ENCODE data around the gene MELK. TPM values are rescaled to one million over a fixed set of nuclear protein-coding genes. Genes with fewer than 3 reads are reported as not detected.

The MELK gene
- total and polyA plus RNA-seq, 3 donors from 2014 or later: 15.2 to 19.2 (median 18.8) TPM

DNA sequence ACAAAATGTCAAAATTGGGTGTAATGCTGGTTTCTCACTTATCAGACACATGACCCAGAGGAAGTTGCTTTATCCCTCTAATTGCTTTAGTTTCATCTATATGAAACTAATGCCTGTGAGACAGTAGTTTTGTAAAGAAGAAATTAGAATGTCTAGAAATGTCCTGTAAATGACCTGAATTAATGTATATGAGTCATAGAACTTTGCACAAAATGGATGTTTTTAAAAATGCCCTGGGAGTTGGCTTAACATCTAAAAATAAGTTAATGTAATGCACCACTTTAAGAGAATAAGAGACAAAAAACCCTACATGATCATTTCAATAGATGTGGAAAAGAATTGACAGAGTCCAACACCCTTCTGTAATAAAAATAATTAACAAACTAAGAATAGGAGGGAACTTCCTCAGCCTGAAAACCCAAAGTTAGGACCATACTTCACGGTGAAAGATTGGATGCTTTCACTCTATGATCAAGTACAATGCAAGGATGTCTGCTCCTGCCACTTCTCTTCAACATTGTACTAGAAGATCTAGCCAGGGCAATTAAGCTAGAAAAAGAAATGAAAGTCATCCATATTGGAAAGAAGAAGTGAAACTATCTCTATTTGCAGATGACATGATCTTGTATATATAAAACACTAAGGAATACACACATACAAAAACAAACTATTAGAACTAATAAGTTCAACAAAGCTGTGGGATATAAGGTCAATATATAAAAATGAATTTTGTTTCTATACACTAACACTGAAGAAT lies 117.9 kb downstream of the MELK start:
- DNase-seq: no peak
- Histone ChIP-seq H3K4me1 (no peaks in the 10 kb centered on the region), H3K27ac (no peak overlapping the region), H3K9me3 (no peaks in the 10 kb centered on the region), H3K4me3 (no peak overlapping the region), H3K36me3 (ENCODE audit: low read depth, missing control alignments) (no peaks in the 10 kb centered on the region), H3K27me3 (no peaks in the 10 kb centered on the region)
- WGBS, 2 donors: 78% methylated on average over 1 of the region's 1 CpG
- intact Hi-C loops (cut with DNase I; ENCODE audit: low total_unique reads): no loop called here
- TF ChIP-seq, protein P1, sequence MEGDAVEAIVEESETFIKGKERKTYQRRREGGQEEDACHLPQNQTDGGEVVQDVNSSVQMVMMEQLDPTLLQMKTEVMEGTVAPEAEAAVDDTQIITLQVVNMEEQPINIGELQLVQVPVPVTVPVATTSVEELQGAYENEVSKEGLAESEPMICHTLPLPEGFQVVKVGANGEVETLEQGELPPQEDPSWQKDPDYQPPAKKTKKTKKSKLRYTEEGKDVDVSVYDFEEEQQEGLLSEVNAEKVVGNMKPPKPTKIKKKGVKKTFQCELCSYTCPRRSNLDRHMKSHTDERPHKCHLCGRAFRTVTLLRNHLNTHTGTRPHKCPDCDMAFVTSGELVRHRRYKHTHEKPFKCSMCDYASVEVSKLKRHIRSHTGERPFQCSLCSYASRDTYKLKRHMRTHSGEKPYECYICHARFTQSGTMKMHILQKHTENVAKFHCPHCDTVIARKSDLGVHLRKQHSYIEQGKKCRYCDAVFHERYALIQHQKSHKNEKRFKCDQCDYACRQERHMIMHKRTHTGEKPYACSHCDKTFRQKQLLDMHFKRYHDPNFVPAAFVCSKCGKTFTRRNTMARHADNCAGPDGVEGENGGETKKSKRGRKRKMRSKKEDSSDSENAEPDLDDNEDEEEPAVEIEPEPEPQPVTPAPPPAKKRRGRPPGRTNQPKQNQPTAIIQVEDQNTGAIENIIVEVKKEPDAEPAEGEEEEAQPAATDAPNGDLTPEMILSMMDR (IDR thresholded peaks at IDR 0.05): no peak
- no peak for TF ChIP-seq POLR2A (IDR thresholded peaks at IDR 0.05)

DNA sequence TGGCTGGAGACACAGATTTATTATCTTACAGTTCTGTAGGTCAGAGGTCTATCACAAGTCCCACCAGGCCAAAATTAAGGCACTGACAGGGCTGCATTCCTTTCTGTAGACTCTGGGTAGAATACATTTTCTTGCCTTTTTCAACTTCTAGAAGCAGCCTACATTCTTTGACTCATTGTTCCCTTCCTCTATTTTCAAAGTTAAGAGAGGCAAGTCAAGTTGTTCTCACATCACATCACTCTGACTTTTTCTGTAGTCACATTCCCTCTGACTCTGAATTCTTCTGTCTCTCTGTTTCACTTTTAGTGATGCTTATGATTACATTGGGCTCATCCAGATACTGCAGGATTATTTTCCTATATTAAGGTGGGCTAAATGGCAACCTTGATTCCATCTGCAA lies 119.0 kb downstream of the MELK start:
- DNase-seq: no peak
- no peaks in the 10 kb centered on the region for H3K9me3 ChIP-seq
- no peaks in the 10 kb centered on the region for H3K36me3 ChIP-seq (ENCODE audit: low read depth, missing control alignments)
- H3K27ac ChIP-seq: no peak overlapping the region
- no peaks in the 10 kb centered on the region for H3K4me1 ChIP-seq
- no peak for TF ChIP-seq POLR2A (IDR thresholded peaks at IDR 0.05)
- TF ChIP-seq, protein P1 (IDR thresholded peaks at IDR 0.05): no peak
- H3K27me3 ChIP-seq: no peaks in the 10 kb centered on the region
- H3K4me3 ChIP-seq: no peak overlapping the region
- intact Hi-C loops (cut with DNase I; ENCODE audit: low total_unique reads): no loop called here

DNA sequence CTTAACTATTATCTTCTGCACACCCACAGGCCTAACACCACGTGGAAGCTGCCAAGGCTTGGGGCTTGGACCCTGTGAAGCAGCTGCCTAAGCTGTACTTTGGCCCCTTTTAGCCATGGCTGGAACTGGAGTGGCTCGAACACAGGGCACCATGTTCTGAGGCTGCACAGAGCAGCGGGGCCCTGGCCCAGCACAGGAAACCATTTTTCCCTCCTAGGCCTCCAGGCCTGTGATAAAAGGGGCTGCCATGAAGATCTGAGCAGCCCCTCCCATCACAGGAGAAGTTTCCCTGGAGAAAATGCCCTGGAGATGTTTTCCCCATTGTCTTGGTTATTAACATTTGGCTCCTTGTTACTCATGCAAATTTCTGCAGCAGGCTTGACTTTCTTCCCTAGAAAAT lies 126.3 kb downstream of the MELK start:
- no peak overlapping the region for H3K4me3 ChIP-seq
- intact Hi-C loops (cut with DNase I; ENCODE audit: low total_unique reads): no loop called here
- no peaks in the 10 kb centered on the region for H3K36me3 ChIP-seq (ENCODE audit: low read depth, missing control alignments)
- 78 to 82% methylated on average over 3 of the region's 3 CpGs for WGBS, 2 donors
- no peaks in the 10 kb centered on the region for H3K9me3 ChIP-seq
- H3K4me1 ChIP-seq: no peaks in the 10 kb centered on the region
- H3K27me3 ChIP-seq: no peaks in the 10 kb centered on the region
- TF ChIP-seq, protein P1 (IDR thresholded peaks at IDR 0.05): no peak
- TF ChIP-seq POLR2A (IDR thresholded peaks at IDR 0.05): no peak
- DNase-seq: no peak
- no peak overlapping the region for H3K27ac ChIP-seq

DNA sequence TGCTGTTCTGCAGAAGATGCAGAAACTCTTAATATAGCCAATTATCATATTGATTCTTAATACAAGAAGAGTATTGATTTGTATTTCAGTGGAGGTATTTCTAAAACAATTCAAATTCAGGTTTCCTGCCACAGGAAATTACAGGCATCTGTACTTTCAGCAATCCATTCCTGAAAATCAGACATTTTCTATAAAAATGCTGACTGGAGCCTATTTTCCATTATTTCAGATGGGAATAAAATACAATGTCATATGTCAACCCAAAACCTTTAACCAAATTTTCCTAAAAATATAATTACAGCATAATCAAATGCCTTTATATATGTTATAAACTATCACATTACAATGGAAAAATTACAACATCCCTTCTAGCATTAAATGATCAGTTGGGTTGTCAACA lies 131.5 kb downstream of the MELK start:
- Histone ChIP-seq H3K4me3 (no peak overlapping the region), H3K4me1 (no peaks in the 10 kb centered on the region), H3K36me3 (ENCODE audit: low read depth, missing control alignments) (no peaks in the 10 kb centered on the region), H3K27ac (no peak overlapping the region), H3K27me3 (no peaks in the 10 kb centered on the region), H3K9me3 (no peaks in the 10 kb centered on the region)
- intact Hi-C loops (cut with DNase I; ENCODE audit: low total_unique reads): no loop called here
- no peak for TF ChIP-seq POLR2A (IDR thresholded peaks at IDR 0.05)
- TF ChIP-seq, protein P1 (IDR thresholded peaks at IDR 0.05): no peak
- DNase-seq: no peak

All from testis (tissue), 3 donors.